Measurements from ENCODE around the gene NME3. TPM values are rescaled to one million over a fixed set of nuclear protein-coding genes. Genes with fewer than 3 reads are reported as not detected.

NME3 gene
- total and polyA plus RNA-seq, 2 donors (not counting 3 experiments of a cell fraction or from before 2014, with no cell fraction given), result 38.2 to 74.4 TPM

- Histone ChIP-seq H3K9ac (replicated peaks; ENCODE audit: extremely low read depth, insufficient read depth, low read length) (no peak overlapping the region), H2AFZ (ENCODE audit: low read depth, low read length) (no peak overlapping the region), H3K9me3 (replicated peaks; ENCODE audit: control insufficient read depth, insufficient read depth, low read length) (no peaks in the 10 kb centered on the region), H3K4me2 (ENCODE audit: insufficient read depth, low read length) (no peak overlapping the region), H3K4me1 (ENCODE audit: control insufficient read depth, extremely low read depth, insufficient read depth, low read length) (no peaks in the 10 kb centered on the region), H3K36me3 (ENCODE audit: control insufficient read depth in 2 of 2, extremely low read depth in 1 of 2, insufficient read depth in 2 of 2, low read length in 2 of 2) (peaks cover 8 to 43% of the 10 kb centered on the region in 2 experiments), H3K27ac (ENCODE audit: insufficient read depth, low read depth, low read length) (no peak overlapping the region), H3K9me1 (replicated peaks; ENCODE audit: control insufficient read depth, extremely low read depth, insufficient read depth, low read length) (no peaks in the 10 kb centered on the region), H3K4me3 (replicated peaks in 1 of 3; ENCODE audit: insufficient read depth in 1 of 3, low read depth in 1 of 3, low read length in 3 of 3) (no peak overlapping the region), H3K79me2 (ENCODE audit: control insufficient read depth, insufficient read depth, low read length) (no peaks in the 10 kb centered on the region), H3K27me3 (ENCODE audit: control insufficient read depth in 2 of 2, insufficient read depth in 2 of 2, low read length in 2 of 2) (no peaks in the 10 kb centered on the region), H4K20me1 (replicated peaks; ENCODE audit: control insufficient read depth, extremely low read depth, insufficient read depth, low read length) (no peaks in the 10 kb centered on the region)
- FAIRE-seq, result no peak
- DNase-seq (ENCODE audit: low read depth, low spot score), result no peak
- no TSS peak for BruUV-seq (replicated peaks)
- TF ChIP-seq POLR2AphosphoS5 (IDR thresholded peaks at IDR 0.05; ENCODE audit: insufficient read depth, low read depth, low read length) (no peak), GATA2 (IDR thresholded peaks at IDR 0.05; ENCODE audit: insufficient read depth, insufficient read length, low read depth, low read length) (no peak), MAX (IDR thresholded peaks at IDR 0.05; ENCODE audit: insufficient read depth, insufficient read length) (no peak), POLR2A (IDR thresholded peaks at IDR 0.05; ENCODE audit: low read depth, low read length) (no peak), MYC (IDR thresholded peaks at IDR 0.05; ENCODE audit: low read depth, low read length) (no peak), CTCF (IDR thresholded peaks at IDR 0.05; ENCODE audit: extremely low read depth in 1 of 2, insufficient read depth in 1 of 2, low read depth in 1 of 2, low read length in 2 of 2) (no peak), EZH2 (IDR thresholded peaks at IDR 0.05; ENCODE audit: borderline replicate concordance, low read depth, low read length, severe bottlenecking) (no peak), JUN (IDR thresholded peaks at IDR 0.05; ENCODE audit: borderline replicate concordance, insufficient read depth, insufficient read length, low read depth) (no peak), FOS (IDR thresholded peaks at IDR 0.05; ENCODE audit: borderline replicate concordance, insufficient read depth, low read length) (no peak)
- ChIA-PET CTCF (interaction anchor here (1.0 kb wide), 1 partner anchor 320 kb away, joined by 4 read pairs; no protein-coding TSS in a partner anchor), POLR2A (no interaction called here)
- intact Hi-C loops (cut with micrococcal nuclease) (no loop called here), dilution Hi-C loops (cut with MboI; ENCODE audit: extremely low pct_ligation_motif_present, low sequenced_read_pairs) (no loop called here)
These were observed 21.9 kb downstream of the NME3 start for GRCh38 chr16:1749152-1750117.

All from endothelial cell of umbilical vein (primary cell).